ENCODE data around the gene CRACR2B.

DNA sequence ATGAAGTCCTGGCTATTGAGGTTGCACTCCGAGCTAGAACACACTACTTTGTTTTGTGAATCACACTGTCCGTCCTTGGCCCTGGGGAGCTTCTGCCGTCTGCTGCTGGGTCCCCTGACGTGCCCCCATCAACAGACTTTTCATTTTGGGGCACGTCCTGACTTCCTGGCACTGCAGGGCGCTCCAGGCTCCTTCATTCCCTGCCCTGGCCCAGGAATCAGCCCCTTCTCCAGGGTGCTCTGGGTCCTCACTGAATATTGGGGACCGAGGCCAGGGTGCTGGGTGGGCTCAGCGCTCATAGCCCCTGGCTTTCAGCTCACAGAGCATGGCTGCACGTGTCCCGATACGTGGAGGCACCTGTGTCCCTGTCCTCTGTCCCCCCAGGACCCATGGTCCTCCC is 37.2 kb downstream of the CRACR2B start:
- TF ChIP-seq CTCF (IDR thresholded peaks at IDR 0.05), result no peak
- no peak for TF ChIP-seq POLR2A (IDR thresholded peaks at IDR 0.05)
